DMS 273 (cell line): ENCODE data around the gene TRRAP.
"Not testable (repeated sequence)": the region's sequence is repeated elsewhere in the genome, so short reads cannot be mapped to it uniquely, and the experiment has no call there.

Source experiments
- DNase-seq: peaks from one replicate; lab custom pipeline; 2025; ENCODE audit not compliant: unreplicated experiment; lab: John Stamatoyannopoulos, UW

The TRRAP gene

DNA sequence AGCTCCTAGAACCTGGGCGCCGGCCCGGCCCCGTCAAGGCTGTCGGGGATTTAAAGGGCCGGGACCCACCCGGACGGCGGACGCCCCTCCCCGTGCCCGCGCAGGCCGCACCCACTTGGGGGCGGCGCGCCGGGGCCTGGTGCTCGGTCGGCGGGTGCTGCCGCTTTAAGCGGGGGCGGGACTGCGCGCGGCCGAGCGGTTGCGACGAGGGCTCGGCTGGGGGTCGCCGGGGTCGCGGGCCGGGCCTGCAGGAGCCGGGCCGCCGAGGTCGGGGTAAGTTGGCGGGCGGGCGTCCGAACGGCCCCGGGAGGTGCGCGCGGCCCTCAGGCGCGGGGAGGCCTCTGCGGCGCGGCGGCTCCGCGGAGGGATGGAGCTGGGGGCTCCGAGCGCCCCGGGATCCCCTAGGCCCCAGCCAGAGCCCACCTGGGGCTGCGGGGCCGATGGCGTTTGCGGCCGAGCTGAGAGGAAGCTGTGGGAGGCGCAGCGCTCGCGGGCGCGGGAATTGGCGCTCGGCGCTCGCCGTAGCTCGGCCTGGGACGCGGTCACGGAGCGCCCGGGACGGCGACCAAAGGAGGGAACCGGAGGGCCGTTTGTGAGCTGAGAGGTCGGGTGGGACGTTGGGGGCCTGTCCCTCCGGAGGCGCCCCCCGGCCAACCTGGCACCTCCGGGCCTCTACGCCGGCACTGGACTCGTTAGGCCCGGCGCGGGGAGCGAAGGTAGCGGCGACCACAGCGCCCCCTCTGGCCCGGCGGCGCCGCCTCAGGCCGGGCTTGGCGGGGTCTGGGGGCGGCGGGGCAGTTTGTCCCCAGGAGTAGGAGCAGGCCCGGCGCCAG lies at the start of gene TRRAP:
Gene TRRAP, plus strand, starts transcription at position 168 of the 833 bp plus-strand sequence. CDS start 2,619 bp downstream, outside the sequence.
- DNase-seq, result peak; percentile 93

DNA sequence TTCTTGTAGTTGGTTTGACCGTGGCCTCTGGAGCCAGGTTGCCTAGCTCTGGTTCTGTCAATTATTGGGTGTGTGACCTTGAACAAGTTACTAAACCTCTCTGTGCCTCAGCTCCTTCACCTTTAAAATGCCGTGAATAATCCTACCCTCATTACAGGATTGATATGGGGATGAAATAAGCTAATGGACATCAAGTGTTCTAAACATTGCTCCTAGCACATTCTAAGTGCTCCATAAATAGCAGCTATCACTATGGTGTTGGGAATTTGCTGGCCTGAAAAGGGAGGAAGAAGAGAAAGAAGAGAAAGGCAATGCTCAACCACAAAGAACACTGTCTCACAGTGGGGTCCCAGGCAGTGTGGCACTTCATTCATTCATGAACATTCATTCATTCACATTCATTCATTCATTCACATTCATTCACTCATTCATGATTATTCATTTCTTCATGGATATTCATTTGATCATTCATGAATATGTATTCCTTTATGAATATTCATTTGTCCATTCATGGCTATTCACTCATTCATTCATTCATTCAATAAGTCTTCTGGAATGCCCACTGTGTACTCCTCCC lies 47.3 kb upstream of the TRRAP start:
- DNase-seq, result no peak

DNA sequence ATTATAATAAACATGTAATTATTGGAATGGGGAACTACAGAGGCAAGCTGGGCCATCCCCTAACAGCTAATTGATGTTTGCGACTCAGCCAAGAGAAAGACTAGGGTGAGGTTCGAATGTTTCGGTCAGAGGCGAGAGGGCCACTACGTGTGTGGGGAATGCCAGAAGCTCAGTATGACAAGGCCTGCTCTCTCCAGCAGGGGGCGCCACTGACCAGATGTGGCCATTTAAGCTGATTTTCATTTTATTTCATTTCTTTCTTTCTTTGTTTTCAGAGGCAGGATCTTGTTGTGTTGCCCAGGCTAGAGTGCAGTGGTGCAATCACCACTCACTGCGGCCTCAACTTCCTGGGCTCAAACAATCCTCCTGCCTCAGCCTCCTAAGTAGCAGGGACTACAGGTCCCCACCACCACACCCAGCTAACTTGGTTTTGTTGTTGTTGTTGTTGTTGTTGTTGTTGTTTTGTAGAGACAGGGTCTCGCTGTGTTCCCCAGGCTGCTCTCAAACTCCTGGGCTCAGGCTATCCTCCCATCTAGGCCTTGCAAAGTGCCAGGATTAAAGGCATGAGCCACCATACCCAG lies 46.6 kb upstream of the TRRAP start:
- DNase-seq, result peak; percentile 72

DNA sequence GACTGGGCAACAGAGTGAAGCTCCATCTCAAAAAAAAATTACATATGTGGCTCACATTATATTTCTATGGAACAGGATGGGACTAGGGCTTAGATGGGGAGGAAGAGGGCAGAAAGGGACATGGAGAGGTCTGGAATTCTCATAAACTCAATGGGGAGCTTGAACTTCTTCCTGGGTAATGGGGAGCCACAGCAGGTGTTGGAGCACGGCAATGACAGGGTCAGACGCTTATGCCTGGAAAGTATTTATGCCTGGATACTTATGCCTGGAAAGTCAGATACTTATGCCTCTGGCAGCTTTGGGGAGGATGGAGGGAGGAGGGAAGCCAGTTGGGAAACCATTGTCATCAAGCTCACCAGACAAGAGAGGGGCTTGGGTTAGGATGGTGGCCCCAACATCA lies 45.3 kb upstream of the TRRAP start:
- DNase-seq, result no peak

DNA sequence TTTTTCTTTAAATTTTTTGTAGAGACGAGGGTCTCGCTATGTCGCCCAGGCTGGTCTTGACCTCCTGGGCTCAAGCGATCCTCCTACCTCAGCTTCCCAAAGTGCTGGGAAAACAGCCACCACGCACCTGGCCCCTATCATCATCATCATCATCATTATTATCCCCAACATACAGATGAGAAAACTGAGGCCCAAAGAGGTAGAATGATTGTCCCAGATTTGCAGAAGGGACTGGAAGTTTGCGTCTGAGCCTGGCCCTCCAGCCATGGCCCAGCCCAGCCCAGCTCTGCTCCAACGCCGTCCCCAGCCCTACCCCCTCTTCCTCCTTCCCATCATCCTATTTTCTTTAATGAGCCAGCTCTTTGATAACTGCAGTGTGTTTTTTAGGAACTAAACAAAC lies 43.4 kb upstream of the TRRAP start:
- DNase-seq, result no peak

DNA sequence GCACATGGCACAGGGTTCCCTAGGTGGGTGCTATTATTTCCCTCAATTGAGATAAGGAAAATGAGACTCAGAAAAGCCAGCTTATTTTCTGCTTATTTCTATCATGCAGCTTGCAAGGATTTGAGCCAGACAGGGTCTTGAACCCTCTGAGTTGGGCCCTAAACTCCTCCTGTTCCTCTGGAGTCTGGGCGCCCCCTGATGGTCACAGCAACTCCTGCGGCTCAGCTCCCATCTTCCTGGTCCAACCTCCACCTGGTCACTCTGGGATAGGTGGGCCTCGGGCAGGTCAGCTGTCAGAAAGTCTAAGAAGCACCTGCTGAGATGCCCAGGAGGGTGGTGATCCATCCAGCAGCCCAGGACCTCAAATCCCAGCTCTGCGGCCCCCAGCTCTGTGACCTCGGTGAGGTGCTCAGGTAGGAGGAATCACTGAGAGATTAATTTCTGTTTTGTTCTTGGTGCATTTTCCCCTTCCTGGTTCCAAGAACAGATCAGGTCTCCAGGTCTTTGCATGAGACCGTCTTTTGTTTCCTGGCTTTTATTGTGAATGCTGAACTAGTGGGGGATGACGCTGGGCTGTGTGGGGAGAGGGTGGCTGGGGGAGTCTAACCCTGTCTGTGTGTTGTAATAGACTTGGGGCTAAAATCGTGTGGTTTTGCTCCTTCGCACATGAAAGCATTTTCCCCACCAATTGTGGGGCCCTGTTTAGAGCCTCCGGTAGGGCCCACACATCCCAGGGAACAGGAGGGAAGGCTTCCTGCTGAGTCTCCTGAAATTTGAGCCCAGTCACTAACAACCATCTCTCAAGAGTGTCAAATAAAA lies 41.3 kb upstream of the TRRAP start:
- DNase-seq, result peak; percentile 87

DNA sequence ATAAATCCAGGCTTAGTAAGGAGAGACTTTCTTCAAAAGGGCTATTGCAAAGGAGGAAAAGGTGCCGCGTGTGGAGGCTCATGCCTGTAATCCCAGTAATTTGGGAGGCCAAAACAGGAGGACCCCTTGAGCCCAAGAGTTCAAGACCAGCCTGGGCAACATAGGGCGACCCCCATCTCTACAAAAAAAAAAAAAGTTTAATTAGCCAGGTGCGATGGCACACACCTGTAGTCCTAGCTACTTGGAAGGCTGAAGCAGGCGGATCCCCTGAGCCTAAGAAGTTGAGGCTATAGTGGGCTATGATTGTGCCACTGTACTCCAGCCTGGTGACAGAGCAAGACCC lies 40.7 kb upstream of the TRRAP start:
- no peak for DNase-seq

DNA sequence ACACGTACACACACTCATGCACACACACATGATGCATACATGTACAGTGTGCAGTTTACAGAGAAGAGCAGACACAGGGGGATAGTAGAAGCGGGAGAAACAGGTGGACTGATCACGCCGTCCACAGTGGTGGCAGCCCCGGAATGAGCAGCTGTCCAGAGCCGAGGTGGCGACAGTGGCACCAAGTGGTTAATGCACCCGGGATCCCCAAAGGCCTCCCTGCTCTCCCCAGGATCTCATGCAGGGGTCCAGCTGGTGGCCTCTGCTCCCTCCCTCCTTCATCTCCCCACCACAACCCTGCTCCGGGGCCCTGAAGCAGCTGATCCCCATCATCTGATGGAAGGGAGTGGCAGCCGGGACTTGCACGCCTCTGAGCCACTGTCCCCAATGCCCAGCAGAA lies 38.2 kb upstream of the TRRAP start:
- DNase-seq, result no peak

DNA sequence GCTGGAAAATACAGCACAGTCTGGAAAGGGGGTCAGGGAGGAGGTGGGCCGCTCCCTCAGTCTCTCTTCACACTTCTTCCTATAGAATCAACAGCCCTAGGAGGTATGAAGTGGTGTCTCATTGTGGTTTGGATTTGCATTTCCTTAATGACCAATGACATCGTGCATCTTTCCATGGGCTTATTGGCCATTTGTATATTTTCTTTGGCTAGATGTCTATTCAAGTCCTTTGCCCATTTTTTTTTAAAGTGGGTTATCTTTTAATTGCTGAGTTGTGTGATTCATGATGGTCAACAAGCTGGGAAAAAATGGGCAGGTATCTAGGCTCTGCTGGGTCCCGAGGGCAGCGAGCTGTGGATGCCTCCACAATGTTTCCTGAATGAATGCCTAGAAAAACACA lies 37.6 kb upstream of the TRRAP start:
- no peak for DNase-seq

DNA sequence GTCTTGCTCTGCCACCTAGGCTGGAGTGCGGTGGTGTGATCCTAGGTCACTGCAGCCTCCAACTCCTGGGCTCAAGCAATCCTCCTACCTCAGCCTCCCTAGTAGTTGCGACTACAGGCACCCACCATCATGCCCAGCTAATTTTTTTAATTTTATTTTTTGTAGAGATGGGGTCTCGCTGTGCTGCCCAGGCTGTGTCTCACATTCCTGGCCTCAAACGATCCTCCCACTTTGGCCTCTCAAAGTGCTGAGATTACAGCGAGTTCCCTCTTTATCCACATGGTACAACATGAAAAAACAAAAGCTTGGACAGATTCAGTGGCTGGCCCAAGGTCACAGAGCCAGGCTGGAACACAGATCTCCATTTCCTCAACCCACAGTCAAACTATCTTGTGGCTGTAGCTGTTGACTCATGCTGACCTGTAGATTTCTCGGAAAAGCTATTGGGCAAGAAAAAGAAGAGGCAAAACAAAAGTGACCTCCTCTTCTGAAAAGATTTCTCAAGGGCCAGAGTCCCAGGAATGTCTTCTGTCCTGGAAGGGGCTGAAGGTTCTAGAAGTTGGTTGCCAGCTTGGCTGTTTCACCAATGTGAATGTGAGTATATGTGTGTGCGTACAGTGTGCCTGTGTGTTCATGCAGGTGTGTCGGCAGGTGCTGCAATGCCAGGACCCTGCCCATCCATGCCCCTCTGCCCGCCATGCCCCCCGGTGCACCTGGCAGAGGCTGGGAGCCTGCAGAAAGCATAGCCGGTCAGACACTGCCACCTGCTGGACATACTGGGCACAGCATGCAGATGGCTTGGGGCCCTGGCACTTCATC lies 36.9 kb upstream of the TRRAP start:
- DNase-seq, result peak; percentile 84

DNA sequence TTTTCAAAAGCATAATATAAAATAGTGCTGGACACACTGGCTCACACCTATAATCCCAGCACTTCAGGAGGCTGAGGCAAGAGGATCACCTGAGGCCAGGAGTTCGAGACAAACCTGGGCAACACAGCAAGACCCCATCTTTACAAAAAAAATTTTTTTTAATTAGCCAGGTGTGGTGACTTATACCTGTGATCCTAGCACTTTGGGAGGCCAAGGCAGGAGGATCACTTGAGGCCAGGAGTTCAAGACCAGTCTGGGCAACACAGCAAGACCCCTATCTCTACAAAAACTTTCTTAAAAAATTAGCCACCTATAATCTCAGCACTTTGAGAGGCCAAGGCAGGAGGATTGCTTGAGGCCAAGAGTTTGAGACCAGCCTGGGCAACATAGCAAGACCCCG lies 35.8 kb upstream of the TRRAP start:
- not testable (repeated sequence) for DNase-seq

DNA sequence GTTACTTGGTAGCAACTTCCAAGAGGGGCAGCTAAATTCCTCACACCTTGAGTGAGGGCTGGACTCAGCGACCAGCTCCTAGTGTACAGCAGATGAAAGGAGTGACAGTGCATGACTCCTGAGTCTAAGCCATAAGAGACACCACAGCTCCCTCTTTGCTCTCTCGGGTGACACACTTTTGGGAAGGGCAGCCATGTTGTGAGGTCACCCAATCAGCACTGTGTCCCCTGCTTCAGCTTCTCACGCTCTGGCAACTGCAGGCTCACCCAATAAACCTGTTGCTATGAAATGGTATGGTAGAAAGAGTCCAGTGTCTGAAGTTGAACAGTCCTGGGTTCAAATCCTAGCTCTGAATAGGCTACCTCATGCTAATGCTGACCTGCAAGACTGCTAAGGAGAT lies 29.4 kb upstream of the TRRAP start:
- DNase-seq, result no peak

DNA sequence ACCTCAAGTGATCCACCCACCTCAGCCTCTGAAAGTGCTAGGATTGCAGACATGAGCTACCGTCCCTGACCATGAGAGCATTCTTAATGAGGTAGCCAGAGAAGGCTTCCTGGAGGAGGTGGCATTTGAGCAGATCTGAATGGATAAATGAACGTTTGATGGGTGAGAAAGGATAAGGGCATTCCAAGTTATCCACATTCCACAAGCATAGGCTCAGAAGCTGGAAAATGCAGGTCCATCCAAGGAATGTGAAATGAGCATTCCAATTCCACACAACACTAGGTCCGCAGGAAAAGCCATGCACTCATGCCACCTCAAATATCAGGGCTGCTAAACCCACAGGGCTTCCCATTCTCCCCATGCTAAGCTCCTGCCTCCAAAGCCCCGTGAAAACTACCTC lies 25.5 kb upstream of the TRRAP start:
- DNase-seq, result no peak

DNA sequence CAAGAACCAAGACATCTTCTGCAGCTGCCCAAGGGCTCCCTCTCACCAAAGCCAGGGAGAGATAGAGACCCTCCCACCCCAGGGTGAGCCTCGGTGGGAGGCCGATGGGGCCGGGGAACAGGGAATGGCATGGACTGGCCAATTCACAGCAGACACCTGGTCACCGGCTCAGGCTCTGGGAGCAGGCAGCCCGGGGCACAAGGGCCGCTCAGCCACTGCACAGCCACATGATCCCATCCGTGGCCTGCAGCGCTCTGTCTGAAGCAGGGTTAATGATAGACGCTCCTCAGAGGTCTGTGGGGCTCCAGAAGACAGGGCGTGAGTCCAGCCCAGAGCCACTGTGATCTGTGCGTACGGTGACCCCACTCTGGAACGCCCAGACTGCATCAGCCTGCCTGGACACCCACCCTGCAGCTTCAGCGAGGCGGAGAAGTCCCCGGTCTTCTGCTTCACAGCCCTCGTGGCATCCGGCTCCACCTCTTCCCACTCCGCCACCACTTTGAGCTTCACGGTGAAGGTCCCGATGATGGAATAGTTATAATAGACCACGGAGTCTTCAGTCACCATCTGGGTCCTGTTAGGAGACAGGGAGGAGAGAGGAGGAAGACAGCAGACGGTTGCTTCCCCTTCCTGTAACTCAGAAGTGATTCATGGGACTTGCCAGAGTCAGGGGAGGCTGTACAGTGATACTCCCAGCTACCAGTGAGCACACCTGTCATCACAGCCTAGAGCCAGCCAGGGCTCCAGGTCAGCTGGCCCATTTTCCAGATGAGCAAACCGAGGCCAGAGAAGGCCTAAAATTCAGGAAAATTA lies 22.5 kb upstream of the TRRAP start:
- DNase-seq, result peak; percentile 20

DNA sequence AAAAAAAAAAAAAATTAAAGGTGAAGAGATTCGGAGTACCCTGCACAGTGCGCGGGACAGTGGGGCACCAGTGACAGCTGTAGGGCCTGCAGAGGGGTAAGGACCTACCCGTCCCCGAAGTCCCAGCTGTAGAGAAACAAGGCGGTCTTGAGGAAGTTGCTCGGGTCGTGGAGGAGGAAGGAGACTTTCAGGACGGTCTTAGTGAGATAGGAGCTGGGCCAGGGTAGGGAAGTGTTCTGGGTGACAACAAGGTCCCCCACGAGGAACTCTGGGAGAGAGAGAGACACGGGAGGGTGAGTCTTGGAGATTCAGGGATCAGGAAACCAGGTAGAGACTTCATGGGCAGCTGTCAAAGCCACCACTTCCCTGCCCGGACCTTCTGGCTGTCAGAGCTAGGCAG lies 18.3 kb upstream of the TRRAP start:
- no peak for DNase-seq

DNA sequence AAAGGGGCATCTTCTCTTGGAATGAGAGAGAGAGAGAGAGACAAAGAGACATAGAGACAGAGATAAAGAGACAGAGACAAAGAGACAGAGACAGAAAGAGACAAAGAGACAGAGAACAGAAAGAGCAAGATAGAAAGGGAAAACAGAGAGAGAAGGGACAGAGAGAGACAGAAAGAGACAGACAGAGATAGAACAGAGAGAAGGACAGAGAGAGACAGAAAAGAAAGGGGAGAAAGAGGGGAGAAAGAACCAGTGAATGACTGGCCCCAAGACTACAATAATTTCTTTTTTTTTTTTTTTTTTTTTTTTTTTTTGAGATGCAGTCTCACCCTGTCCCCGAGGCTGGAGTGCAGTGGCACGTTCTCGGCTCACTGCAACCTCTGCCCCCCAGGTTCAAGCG lies 16.1 kb upstream of the TRRAP start:
- DNase-seq, result no peak

DNA sequence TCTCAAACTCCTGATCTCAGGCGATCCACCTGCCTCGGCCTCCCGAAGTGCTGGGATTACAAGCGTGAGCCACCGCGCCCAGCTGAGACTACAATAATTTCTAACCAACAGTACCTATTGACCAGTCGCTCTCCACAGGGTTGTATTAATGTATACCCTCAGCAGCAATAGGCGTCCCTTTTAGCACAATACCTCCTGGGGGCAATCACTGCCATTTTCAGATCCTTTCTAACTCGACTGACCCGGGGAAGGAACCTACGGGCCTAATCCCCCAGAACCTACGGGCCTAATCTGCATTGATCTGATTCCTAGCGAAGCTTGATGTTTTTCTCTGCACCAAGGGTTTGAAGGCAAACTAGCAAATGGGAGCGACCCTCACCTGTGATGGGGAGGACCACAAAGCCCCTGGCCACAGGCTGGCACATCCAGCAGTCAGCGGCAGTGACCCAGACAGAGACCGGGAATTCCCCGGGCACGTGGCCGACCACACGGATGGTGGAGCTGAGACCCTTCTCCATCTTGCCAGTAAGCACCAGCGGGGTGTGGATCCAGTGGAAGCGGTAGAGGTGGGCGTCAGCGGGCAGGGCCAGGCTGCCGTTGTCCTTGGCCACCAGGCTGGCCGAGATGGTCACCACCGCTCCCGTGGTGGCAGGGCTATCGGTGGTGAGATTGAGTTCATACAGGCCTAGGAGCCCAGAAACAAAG lies 15.5 kb upstream of the TRRAP start:
- DNase-seq, result no peak

DNA sequence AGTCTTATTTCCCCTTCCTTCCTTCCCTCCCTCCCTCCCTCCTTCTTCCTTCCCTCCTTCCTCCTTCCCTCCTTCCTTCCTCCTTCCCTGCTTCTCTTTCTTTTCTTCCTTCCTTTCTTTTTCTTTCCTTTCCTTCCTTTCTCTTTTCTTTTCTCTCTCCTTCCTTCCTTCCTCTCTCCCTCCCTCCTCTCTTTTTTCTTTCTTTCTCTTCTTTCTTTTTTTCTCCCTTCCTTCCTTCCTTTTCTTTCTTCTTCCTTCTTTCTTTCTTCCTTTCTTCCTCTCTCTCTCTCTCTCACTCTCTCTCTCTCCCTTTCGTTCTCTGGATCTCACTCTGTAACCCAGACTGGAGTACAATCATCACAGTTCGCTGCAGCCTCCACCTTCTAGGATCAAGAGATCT lies 14.7 kb upstream of the TRRAP start:
- no peak for DNase-seq

DNA sequence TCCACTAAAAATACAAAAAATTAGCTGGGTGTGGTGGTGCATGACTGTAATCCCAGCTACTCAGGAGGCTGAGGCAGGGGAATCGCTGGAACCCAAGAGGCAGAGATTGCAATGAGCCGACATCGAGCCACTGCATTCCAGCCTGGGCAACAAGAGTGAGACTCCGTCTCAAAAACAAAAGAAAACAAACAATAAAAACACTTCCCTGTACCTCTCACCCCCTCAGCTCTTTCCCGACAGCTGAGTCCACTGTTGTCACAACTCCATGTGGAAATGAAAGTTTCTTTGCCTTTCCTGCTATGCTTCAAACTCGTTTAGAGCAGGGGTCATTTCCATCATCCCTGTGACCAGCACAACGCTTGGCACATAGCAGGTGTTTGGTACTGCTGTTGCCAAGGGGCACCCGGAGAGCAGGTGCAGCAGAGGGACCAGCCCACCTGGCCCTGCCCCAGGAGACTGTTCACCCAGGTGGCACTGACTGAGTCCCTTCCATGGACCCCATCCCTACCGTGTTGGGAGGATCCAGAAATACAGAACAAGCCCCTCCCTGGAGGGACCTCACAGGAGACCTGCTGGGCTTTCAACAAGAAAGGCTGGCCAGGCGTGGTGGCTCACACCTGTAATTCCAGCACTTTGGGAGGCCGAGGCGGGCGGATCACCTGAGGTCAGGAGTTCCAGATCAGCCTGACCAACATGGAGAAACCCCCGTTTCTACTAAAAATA lies 13.4 kb upstream of the TRRAP start:
- DNase-seq, result no peak
